Measurements from ENCODE around the gene MIXL1.

The MIXL1 gene

GRCh38 chr1:226203240-226203639 lies 20.2 kb upstream of the MIXL1 start:
- ChIA-PET POLR2A (ENCODE audit: low non-redundant PET) (interaction anchor here (0.7 kb wide), 1 partner anchor 81 kb away, joined by 4 read pairs; no protein-coding TSS in a partner anchor), CTCF (interaction anchor here (1.4 to 2.8 kb wide), 2 partner anchors 79 to 130 kb away, joined by 10 to 14 read pairs; no protein-coding TSS in a partner anchor)
- TF ChIP-seq, protein P1, sequence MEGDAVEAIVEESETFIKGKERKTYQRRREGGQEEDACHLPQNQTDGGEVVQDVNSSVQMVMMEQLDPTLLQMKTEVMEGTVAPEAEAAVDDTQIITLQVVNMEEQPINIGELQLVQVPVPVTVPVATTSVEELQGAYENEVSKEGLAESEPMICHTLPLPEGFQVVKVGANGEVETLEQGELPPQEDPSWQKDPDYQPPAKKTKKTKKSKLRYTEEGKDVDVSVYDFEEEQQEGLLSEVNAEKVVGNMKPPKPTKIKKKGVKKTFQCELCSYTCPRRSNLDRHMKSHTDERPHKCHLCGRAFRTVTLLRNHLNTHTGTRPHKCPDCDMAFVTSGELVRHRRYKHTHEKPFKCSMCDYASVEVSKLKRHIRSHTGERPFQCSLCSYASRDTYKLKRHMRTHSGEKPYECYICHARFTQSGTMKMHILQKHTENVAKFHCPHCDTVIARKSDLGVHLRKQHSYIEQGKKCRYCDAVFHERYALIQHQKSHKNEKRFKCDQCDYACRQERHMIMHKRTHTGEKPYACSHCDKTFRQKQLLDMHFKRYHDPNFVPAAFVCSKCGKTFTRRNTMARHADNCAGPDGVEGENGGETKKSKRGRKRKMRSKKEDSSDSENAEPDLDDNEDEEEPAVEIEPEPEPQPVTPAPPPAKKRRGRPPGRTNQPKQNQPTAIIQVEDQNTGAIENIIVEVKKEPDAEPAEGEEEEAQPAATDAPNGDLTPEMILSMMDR (conservative IDR thresholded peaks at IDR 0.05; ENCODE audit: low read depth): no peak
- H3K27ac ChIP-seq: no peak overlapping the region
- DNase-seq (ENCODE audit: low spot score): no peak

GRCh38 chr1:226203655-226204054 lies 19.8 kb upstream of the MIXL1 start:
- POLR2A ChIA-PET (ENCODE audit: low non-redundant PET): no interaction called here
- no peak overlapping the region for H3K27ac ChIP-seq
- TF ChIP-seq, protein P1 (conservative IDR thresholded peaks at IDR 0.05; ENCODE audit: low read depth): no peak
- CTCF ChIA-PET: no interaction called here
- DNase-seq (ENCODE audit: low spot score): no peak

- no peak overlapping the region for H3K27ac ChIP-seq
- DNase-seq (ENCODE audit: low spot score): no peak
- ChIA-PET POLR2A (ENCODE audit: low non-redundant PET) (interaction anchor here (0.6 kb wide), 1 partner anchor 161 kb away, joined by 3 read pairs; no protein-coding TSS in a partner anchor), CTCF (interaction anchor here (0.6 to 0.7 kb wide), 2 partner anchors 63 to 190 kb away, joined by 3 read pairs; no protein-coding TSS in a partner anchor)
- TF ChIP-seq, protein P1 (conservative IDR thresholded peaks at IDR 0.05; ENCODE audit: low read depth): no peak
These were observed 19.3 kb upstream of the MIXL1 start for GRCh38 chr1:226204198-226204597.

GRCh38 chr1:226207048-226207447 lies 16.4 kb upstream of the MIXL1 start:
- TF ChIP-seq, protein P1 (conservative IDR thresholded peaks at IDR 0.05; ENCODE audit: low read depth): no peak
- ChIA-PET POLR2A (ENCODE audit: low non-redundant PET) (no interaction called here), CTCF (interaction anchor here (0.8 to 2.1 kb wide), 2 partner anchors 10 to 82 kb away, joined by 3 to 13 read pairs; no protein-coding TSS in a partner anchor)

GRCh38 chr1:226209307-226210059 lies 14.0 kb upstream of the MIXL1 start:
- no peak overlapping the region for H3K27ac ChIP-seq
- CTCF ChIA-PET: no interaction called here
- no peak for DNase-seq (ENCODE audit: low spot score)
- POLR2A ChIA-PET (ENCODE audit: low non-redundant PET): no interaction called here
- TF ChIP-seq, protein P1 (conservative IDR thresholded peaks at IDR 0.05; ENCODE audit: low read depth): no peak

More at GRCh38 chr1:226207048-226207447, 16.4 kb upstream of the MIXL1 start:
- no peak overlapping the region for H3K27ac ChIP-seq
- no peak for DNase-seq (ENCODE audit: low spot score)

GRCh38 chr1:226210571-226211176 lies 12.8 kb upstream of the MIXL1 start:
- H3K27ac ChIP-seq: no peak overlapping the region
- POLR2A ChIA-PET (ENCODE audit: low non-redundant PET): no interaction called here
- no peak for DNase-seq (ENCODE audit: low spot score)
- CTCF ChIA-PET: interaction anchor here (0.5 to 2.6 kb wide), 4 partner anchors 10 to 238 kb away, joined by 3 to 6 read pairs (median 3); no protein-coding TSS in a partner anchor
- TF ChIP-seq, protein P1 (conservative IDR thresholded peaks at IDR 0.05; ENCODE audit: low read depth): no peak

Data from RWPE1 (cell line).